Lower lobe of right lung (tissue), 2 donors: ENCODE results near the gene LTBP1. TPM values are rescaled to one million over a fixed set of nuclear protein-coding genes. Genes with fewer than 3 reads are reported as not detected.

Experiments
- ATAC-seq, 2 donors: fragments of 200-7000 bp; cut with Tn5 transposase; one replicate each; pipeline ENCODE4 v1.9.1; 2020 to 2022; ENCODE audit warnings: mild to moderate bottlenecking in 2 of 2, moderate library complexity in 2 of 2
- DNase-seq: peaks from one replicate; pipeline ENCODE4 v3.0.0-alpha.2; 2020
- H3K27ac ChIP-seq: fragments of 200-600 bp; one replicate; pipeline ENCODE4 v1.8.0; 2022
- H3K27me3 ChIP-seq: fragments of 200-600 bp; one replicate; pipeline ENCODE4 v1.8.0; 2022; ENCODE audit warnings: low read depth
- H3K36me3 ChIP-seq: fragments of 200-600 bp; one replicate; pipeline ENCODE4 v1.8.0; 2022; ENCODE audit warnings: mild to moderate bottlenecking
- H3K4me1 ChIP-seq: fragments of 200-600 bp; one replicate; pipeline ENCODE4 v1.8.0; 2022
- H3K4me3 ChIP-seq: fragments of 200-600 bp; one replicate; pipeline ENCODE4 v1.8.0; 2022; ENCODE audit warnings: mild to moderate bottlenecking
- H3K9me3 ChIP-seq: fragments of 200-600 bp; one replicate; pipeline ENCODE4 v1.8.0; 2022
- CTCF ChIP-seq: fragments of 200-600 bp; IDR thresholded peaks from one replicate; pipeline ENCODE4 v1.8.0; 2022; ENCODE audit warnings: antibody characterized with exemption, mild to moderate bottlenecking
- intact Hi-C: fragments of 100-400 bp; cut with DNase I; formaldehyde crosslinking; loops from one replicate; pipeline ENCODE4 v1.11.0; 2022
- total RNA-seq: library from RNA; stranded (reverse); fragmentation: NEBNext Ultra II Directional; extraction: Animal tissue kit (Norgen Biotek cat#: 25700); gene quantifications from one replicate; pipeline ENCODE4 v1.2.1, GENCODE V29; 2021
- donor health status: DM: no; HTN: yes; CAD: no; lungs with severe emphysema.

LTBP1 gene
- total RNA-seq, 1 donor from 2014 or later = 34.7 TPM

- H3K4me1 ChIP-seq = no peaks in the 10 kb centered on the region
- DNase-seq (no peak), ATAC-seq (no peak)
- intact Hi-C loops = no loop called here
- no peaks in the 10 kb centered on the region for H3K9me3 ChIP-seq
- no peak overlapping the region for H3K27ac ChIP-seq
- no peaks in the 10 kb centered on the region for H3K36me3 ChIP-seq
- TF ChIP-seq CTCF = no peak
- H3K4me3 ChIP-seq = no peak overlapping the region
- H3K27me3 ChIP-seq = no peaks in the 10 kb centered on the region
These were observed 290.0 kb downstream of the LTBP1 start for GRCh38 chr2:33236482-33237385.

GRCh38 chr2:33238111-33238510, 291.4 kb downstream of the LTBP1 start:
- Histone ChIP-seq H3K36me3 (no peaks in the 10 kb centered on the region), H3K9me3 (no peaks in the 10 kb centered on the region), H3K4me1 (no peaks in the 10 kb centered on the region), H3K4me3 (no peak overlapping the region), H3K27ac (no peak overlapping the region), H3K27me3 (no peaks in the 10 kb centered on the region)
- no peak for TF ChIP-seq CTCF
- ATAC-seq (no peak), DNase-seq (no peak)
- intact Hi-C loops = no loop called here

GRCh38 chr2:33240178-33240577, 293.4 kb downstream of the LTBP1 start:
- H3K27ac ChIP-seq = no peak overlapping the region
- intact Hi-C loops = no loop called here
- H3K4me3 ChIP-seq = no peak overlapping the region
- H3K27me3 ChIP-seq = no peaks in the 10 kb centered on the region
- no peaks in the 10 kb centered on the region for H3K4me1 ChIP-seq
- DNase-seq (no peak), ATAC-seq (no peak)
- TF ChIP-seq CTCF = no peak
- H3K9me3 ChIP-seq = no peaks in the 10 kb centered on the region
- H3K36me3 ChIP-seq = no peaks in the 10 kb centered on the region

GRCh38 chr2:33241072-33241471, 294.3 kb downstream of the LTBP1 start:
- DNase-seq = no peak
- ATAC-seq = no peak
- H3K9me3 ChIP-seq = no peaks in the 10 kb centered on the region
- no peak overlapping the region for H3K27ac ChIP-seq
- H3K27me3 ChIP-seq = no peaks in the 10 kb centered on the region
- H3K4me1 ChIP-seq = no peaks in the 10 kb centered on the region
- no peak for TF ChIP-seq CTCF
- no peaks in the 10 kb centered on the region for H3K36me3 ChIP-seq
- intact Hi-C loops = no loop called here
- no peak overlapping the region for H3K4me3 ChIP-seq

- ATAC-seq (no peak), DNase-seq (no peak)
- Histone ChIP-seq H3K36me3 (no peaks in the 10 kb centered on the region), H3K27ac (no peak overlapping the region), H3K27me3 (no peaks in the 10 kb centered on the region), H3K4me3 (no peak overlapping the region), H3K4me1 (no peaks in the 10 kb centered on the region), H3K9me3 (no peaks in the 10 kb centered on the region)
- TF ChIP-seq CTCF = no peak
- intact Hi-C loops = no loop called here
These were observed 294.8 kb downstream of the LTBP1 start for GRCh38 chr2:33241581-33241980.
